Stimulated activated CD4-positive, alpha-beta T cell treated with anti-CD3 and anti-CD28 coated beads, Interleukin-4, amount 100 ng/mL, for 48 hours (primary cell): ENCODE results near the gene IGFL4.

Source experiments
- DNase-seq, 2 donors: peaks; one replicate each; pipeline ENCODE4 v3.0.0-alpha.2; 2020; ENCODE audit warnings: low read depth in 2 of 2

IGFL4 gene

DNA sequence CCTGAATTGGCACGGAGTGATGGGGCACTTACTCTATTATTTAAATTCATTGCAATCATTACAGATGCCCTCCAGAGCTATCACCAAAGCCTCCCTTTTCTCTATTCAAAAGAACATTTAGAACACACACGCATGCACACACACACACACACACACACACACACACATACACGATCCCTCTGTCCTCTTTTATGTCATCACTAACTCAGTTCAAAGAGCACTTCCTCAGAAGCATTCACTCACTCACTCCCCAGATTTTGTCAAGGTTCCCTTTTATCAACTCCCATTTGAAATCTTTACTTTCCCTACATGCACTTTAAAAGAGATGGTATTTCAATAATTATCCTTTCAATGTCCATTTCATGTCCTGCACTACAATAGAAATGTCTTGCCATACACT is 22.4 kb upstream of the IGFL4 start:
- DNase-seq, result no peak

DNA sequence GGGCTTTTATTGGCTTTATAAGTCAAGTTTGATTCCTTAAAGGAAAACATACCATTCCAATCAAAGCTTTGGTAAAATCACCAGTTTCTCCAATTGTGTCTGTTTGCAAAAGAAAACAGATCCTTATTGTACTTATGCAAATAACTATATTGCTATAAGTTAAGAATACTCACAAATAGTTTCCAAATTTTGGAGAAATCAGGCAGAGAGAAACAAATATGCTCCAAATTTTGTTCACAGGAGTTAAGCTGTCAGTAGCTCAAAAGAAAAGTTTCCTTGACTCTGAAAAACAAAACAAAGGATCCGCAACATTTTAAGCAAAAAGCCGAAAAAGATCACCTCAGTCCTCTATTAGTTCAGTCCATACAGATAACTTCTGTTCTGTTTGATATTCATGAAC is 19.2 kb upstream of the IGFL4 start:
- DNase-seq, result no peak

DNA sequence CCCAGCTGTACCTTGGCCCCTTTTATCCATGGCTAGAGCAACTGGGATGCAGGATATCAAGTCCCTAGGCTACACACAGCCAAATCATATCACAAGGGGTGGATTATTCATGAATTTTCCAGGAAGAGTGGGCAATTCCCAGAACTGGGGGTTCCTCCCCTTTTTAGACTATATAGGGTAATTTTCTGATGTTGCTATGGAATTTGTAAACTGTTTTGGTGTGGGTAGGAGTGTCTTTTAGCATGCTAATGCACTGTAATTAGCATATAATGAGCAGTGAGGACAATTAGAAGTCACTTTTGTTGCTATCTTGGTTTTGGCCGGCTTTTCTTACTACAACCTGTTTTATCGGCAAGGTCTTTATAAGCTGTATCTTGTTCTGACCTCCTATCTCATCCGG is 18.0 kb upstream of the IGFL4 start:
- no peak for DNase-seq

DNA sequence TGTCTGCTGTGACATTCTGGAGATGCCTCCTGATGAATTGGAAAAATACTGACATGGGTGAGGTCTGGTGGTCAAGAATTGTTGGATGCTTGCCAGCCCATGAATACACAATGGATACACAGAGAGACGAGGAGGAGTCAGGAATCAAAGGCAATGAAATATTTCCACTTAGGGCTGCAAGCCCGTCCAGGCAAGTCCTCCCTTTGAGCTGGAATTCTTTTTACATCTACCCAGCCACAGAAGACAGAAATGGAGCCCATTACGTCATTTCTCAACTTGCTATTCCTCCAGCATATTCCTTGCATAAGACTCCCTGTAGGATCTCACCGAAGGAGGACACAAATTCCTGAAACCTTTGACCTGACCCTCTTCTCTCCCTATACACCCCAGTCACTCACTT is 15.7 kb upstream of the IGFL4 start:
- no peak for DNase-seq

- no peak for DNase-seq
Observed at GRCh38 chr19:46052896-46053295, 12.1 kb upstream of the IGFL4 start.

DNA sequence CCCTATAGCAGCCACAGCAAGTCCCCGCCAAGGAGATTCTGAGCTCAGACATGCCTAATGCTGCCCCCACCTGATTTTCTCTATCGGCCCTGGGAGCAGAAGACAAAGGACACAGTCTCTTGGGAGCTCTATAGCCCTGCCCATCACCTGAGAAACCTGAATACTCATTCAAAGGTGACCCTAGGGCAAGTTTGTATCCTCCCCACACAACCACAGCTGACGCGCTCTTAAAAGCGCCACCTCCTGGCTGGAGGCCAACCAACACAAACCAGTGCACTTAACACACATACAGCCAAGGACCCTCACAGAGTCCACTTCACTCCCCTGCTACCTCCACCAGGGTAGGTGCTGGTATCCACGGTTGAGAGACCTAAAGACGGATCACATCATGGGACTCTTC is 8.8 kb upstream of the IGFL4 start:
- DNase-seq, result peak; percentile 4 to 9

DNA sequence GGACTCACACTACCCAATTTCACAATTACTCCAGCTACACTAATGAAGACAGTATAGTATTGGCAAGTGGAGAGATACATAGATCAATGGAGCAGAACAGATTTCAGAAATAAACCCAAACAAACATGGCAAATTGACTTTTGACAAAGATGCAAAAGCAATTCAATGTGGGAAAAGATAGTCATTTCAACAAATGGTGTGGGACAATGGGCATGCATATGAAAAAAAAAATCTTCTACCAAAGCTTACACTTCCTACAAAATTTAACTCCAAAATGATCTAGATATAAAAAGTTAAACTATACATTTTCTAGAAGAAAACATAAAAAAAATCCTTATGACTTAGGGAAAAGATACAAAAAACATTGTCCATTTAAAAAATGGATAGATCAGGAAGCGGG is 2.7 kb upstream of the IGFL4 start:
- DNase-seq, result no peak

- DNase-seq, result no peak
Observed at GRCh38 chr19:46042252-46042883, 1.6 kb upstream of the IGFL4 start.

DNA sequence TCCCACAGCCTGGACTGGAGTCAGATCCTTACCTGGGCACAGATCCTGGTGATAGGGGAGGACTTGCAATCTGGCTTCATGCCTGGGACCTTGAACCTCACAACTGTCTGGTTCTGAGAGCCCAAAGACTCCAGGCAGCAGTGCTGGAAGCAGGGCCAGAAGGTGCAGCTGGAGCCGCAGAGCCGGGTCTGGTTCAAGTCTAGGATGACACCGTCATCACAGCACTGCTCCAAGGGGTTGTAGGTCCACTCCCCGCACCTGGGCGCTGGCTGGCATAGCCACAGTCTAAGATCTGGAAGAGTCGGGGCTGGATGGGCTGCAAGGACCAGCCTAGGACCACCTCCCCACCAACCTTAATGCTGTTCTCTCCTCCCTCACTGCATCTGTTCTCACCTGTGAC is 677 bp downstream of the IGFL4 start:
- no peak for DNase-seq

DNA sequence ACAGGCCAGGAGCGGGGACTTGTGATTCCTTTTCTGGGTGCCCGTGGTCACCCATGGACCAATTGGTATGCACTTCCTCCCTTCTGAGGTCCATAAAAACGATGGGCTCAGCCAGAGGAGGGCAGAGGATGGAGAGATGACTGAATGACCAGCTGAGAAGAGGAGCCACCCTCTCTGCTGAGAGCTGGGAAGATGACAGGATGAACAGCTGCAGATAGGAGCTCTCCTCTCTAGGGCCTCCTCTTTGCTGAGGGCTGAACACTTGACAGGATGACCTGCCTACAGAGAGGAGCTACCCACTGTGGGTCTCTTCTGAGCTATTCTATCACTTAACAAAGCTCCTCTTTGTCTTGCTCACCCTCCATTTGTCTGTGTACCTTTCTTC is 4.1 kb downstream of the IGFL4 start:
- DNase-seq, result no peak

DNA sequence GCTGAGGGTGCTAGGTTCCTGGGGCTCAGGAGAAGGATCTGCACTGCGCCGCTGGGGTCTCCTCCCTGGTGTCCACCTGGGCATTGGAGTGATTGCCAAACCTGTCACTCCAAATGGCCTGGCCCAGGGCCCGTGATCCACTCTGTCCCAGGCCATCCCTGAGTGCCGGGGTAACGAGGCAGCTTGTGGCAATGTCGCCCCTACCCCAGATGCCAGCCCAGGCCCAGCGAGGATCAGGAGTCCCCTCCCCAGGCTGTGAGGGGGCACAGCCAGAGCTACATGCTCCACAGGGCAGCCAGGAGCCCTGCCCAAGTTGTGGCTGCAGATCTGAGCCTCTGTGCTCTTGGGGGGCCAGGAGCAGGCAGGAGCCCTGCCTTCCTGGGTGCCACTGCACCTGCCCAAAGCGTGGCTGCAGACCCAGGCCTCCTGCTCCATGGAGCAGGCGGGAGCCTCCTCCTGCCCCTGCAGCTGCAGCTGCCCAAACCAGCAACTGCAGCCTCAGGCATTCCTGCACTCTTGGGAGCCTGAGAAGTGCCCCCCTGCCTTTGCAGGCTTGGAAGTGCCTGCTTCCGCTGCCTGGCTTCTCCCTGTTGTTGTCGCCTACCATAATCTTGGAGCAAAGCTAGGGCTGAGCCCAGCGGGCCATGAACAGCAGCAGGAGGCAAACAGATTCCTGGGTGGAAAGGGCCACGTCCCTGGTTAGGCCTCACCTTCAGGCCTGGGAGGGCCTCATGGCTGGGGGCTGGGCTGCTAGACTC is 4.6 kb downstream of the IGFL4 start:
- no peak for DNase-seq

DNA sequence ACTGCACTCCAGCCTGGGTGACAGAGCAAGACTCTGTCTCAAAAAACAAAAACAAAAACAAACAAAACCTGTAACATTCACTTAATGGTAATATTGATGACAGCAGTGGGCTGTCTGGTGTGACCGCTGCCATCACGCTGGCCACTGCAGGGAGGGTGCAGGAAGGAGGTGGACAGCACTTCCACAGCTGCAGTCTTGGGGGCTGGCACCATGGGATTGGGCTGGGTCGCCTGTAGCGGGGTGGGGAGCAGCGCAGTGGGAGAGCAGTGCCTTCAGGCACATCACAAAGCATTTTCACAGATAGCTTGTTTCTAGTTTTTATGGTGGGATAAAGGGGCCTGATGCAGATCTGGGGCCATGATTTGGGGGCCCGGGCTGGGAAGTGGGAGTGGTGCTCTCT is 5.3 kb downstream of the IGFL4 start:
- DNase-seq, result no peak

GRCh38 chr19:46033401-46033800 is 7.4 kb downstream of the IGFL4 start:
- DNase-seq, result no peak

GRCh38 chr19:46032597-46033025 is 8.2 kb downstream of the IGFL4 start:
- no peak for DNase-seq

GRCh38 chr19:46031781-46032596 is 8.8 kb downstream of the IGFL4 start:
- no peak for DNase-seq

DNA sequence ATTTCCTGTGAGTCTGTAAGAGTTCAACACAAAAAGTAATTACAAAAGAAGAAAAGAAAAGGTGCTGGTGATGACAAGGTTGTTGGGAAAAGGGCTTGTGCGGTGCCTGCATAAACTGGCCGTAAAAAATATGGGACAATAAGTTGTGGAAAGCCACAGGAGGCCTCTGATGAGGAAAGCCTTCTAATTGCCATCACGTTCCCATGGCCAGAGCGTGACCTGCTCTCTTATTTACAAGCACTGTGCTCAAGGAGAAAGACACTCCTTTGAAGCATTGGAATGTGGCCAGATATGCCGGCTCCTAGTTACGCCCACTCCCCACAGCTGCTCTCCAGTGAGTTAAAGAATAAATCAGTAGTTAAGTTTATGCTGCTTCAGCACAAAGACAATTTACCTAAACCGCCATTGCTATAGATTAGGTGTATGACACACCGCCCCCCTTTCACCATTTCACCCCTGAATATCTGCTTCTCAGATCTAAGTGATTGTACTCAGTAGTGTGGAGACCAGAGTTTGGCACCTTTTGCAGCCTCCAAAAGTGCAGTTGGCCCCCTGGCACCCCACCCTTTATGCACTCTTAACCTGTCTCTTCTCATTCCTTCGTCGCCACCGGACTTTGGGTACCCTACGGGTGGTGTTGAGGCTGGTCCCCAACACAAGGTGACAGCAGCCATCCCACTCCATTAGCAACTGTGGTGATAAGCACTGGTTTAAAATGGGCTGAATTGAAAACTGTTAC is 9.8 kb downstream of the IGFL4 start:
- no peak for DNase-seq

DNA sequence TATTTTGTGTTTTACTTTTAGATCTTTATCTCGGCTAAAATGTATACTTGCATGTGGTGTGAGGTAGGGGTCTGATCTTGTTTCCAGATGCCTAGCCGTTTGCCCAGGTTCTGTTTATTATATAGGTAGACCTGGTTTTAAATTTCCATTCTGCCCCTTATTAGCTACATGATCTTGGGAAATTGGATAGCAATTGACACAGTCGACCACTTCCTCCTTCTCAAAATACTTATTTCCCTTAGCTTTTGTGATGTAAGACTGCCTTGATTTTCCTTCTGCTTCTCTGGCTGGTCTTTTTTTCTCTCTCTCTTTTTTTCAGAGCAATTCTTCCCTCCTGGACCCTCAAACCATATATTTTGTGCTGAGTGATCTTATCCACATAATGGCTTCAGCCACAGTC is 15.0 kb downstream of the IGFL4 start:
- no peak for DNase-seq

DNA sequence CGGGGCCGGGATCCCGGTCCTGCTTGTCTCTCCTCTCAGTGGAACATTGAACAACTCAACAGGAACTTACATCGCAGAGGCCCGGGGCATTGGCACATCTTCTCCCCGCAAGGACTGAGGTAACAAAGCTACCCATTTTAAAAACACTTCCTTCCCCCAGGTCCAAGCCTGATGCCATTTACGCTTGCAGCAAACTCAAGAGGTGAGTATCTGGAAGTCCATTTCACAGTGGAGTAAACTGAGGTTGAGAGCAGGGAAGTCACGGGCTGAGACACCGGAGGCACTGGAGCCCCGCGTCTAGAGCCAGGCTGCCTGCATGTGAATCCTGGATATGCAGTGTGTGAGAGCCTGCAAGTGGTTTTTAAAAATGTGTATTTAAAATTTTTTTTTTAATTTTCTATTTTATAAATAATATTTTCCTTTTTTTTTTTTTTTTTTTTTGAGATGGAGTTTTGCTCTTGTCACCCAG is 17.5 kb downstream of the IGFL4 start:
- no peak for DNase-seq

GRCh38 chr19:46022431-46023310 is 18.1 kb downstream of the IGFL4 start, which contains the start of gene PGLYRP1:
TSS of gene PGLYRP1 (minus strand) at chr19:46023053. CDS start at chr19:46023021, 32 bp downstream.
- no peak for DNase-seq

GRCh38 chr19:46022061-46022430 is 18.8 kb downstream of the IGFL4 start:
- DNase-seq, result no peak

DNA sequence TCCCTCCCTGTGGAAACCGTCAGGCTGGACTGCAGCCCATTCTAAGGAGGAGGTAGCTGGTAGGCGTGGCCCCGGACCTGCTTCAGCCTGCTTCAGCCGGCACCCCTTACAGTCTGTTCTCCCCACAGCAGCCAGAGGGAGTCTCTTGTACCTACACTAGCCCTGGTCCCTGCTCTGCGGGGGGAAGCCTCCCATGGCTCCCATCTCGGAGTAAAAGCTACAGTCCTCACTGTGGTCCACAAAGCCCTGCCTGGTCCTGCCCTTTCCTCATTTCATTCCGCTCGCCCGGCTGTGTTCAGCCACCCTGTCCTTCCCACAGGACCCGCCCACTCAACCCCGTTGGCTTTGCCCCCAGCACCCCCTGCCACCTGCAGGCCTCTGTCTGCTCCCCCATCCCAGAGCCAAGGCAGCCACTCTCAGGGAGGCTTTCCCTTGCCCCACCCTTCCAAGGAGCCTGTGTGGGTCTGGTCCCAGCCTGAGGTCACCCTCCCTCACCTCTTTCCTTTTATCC is 19.2 kb downstream of the IGFL4 start:
- no peak for DNase-seq
